Hematopoietic multipotent progenitor cell treated with erythropoietin and hydrocortisone succinate and interleukin-3 and kit ligand, for 15 days (in vitro differentiated cells): ENCODE measurements around the gene TMEM256.

Source experiments
- DNase-seq: peaks from one replicate; pipeline ENCODE4 v3.0.0-alpha.2; 2015; ENCODE audit warnings: low spot score

Gene TMEM256

DNA sequence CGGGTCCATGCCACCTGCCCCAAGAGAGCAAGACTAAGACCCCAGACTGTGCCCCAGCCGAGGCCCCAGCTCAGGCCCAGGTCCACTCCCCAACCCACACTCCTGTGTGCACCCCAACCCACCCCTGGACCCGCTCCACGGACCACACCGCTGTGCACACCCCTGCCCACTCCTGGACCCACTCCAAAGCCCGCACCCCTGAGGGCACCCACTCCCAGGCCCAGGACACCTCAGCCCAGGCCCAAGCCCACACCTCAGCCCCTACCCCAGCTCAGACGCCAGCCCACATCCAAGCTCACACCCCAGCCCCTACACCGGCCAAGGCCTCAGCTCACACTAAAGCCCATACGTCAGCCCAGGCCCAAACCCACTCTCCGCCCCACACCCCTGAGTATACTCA is 25.8 kb upstream of the TMEM256 start:
- no peak for DNase-seq

DNA sequence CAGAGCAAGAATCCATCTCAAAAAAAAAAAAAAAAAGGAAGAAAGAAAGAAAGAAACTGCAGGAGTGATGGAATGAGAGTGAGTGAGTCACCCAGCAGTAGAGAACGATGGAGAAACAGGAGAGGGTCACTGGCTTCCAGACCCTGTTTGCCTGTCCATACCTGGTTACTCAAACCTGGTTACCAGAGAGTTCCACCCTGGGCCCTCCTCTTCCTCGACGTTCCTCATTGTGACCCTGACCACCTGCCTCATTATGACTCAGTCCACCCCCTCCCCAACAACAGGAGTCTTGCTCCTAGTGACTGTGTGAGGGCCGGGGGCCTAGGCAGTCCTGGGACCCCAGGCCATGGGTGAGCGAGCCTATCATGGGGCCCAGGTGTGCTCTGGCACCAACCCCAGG is 24.7 kb upstream of the TMEM256 start, which contains the start of gene SPEM3:
SPEM3 (plus strand) TSS at position 301 of the 400 bp plus-strand sequence; CDS start at position 347, 46 bp downstream.
- no peak for DNase-seq

DNA sequence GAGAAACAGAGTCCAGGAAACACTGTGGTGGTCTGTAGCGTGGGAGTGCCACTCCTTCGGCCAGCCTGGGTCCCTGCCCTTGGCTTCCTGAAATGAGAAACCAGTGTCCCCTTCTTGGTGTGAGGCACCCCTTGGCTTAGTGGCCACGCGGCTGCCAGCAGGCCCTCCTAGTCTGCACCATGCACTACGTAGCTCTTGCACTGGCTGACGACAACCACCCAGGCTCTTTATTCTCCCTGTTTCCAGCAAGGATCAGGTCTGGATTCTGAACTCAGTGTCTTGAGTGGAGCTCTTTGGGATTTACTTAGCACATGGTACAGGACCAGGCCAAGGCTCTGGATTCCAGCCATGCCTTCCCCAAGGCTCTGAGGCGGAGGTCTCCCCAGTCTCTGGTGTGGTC is 23.7 kb upstream of the TMEM256 start:
- DNase-seq = no peak

DNA sequence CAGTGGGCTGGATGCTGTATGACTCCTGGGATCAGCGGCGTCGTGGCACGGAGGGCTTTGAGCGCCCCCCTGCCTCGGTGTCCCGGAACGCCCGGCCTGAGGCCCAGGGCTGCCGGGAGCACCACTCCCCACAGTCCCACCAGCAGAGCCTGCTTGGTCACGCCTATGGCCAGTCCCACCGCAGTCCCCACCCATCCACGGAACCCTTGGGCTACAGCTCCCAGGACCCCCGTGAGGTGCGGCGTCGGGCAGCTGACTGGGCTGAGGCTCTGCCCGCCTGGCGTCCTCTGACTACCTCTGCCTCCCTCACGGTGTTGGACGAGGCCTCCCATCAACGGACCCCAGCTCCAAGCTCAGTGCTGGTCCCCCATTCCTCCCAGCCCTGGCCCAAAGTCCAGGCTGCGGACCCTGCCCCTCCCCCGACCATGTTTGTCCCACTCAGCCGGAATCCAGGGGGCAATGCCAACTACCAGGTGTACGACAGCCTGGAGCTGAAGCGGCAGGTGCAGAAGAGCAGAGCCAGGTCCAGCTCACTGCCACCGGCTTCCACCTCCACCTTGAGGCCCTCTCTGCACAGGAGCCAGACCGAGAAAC is 23.1 kb upstream of the TMEM256 start:
- DNase-seq = no peak

DNA sequence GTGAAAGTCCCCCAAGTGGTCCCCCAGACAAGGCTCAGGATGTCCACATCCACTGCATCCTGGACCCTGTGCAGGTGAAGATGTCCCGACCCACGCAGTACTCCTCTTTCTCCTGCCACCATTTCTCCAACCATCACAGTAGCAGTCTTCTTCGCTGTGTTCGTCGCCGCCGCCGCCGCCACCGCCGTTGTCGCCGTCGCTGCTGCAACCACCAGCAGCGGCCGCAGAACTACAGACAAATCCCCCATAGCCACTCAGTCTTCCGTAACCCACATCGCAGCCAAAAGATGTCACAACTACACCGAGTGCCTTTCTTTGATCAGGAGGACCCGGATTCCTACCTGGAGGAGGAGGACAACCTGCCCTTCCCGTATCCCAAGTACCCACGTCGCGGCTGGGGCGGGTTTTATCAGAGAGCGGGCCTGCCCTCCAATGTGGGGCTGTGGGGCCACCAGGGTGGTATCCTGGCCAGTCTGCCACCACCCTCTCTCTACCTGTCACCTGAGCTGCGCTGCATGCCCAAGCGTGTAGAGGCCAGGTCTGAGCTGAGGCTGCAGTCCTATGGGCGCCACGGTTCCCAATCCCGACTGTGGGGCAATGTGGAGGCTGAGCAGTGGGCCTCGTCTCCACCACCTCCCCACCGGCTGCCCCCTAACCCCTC is 22.4 kb upstream of the TMEM256 start:
- no peak for DNase-seq

DNA sequence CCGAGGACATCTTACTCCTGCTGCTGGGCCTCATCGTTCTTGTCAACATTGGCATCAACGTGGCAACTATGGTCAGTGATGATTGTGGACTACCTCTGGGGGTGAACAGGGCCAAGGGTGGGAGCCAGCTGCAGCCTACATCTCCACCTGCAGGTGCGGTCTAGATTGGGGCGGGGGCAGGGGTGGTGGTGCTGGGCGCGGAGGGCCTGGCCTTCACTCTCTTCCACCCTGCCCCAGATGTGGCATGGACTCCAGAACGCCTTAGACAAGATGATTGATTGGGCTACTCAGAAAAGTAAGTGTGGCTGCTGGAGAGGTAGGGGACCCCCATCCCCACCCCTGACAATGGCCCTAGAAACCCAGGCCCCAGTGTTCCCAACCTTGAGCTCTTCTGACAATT is 21.9 kb upstream of the TMEM256 start:
- no peak for DNase-seq

DNA sequence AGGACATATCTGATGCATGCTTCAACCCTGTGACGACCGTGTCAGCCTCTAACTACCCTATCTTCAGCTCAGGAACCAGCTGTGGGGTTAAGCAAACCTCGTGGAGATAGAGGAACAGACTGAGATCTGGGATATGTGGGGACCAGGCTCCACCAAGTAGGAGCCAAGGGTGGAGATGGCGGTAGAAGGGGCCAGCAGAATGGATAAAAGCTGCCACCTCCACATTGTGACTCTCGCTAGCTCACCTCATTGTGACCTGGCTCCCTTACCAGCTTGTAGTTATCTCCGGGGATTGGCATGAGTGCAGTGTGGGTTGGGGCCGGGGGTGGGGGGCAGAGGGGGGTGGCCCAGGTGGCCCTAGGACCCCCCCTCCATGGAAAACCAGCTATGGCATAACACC is 21.4 kb upstream of the TMEM256 start, which contains the start of gene SPEM2:
SPEM2 (plus strand) TSS at position 301 of the 400 bp plus-strand sequence; CDS start at position 374, 73 bp downstream.
- no peak for DNase-seq

DNA sequence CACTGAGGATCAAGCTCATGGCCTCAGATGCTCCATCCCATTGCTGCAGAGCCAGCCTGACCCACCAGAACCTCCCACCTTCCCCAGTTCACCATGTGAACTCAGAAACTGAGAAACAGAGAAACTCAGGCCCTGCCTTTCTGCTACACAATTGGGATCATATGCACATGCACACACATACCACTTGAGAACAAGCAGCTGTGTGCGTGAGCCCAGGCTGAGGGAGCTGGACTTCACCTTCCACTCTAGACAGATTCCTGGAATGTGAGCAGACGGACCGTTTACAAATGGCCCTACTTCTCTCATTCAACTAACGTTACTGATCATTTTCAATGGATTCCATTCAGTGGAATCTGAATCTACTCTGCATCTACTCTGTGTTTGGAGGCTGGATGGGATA is 19.8 kb upstream of the TMEM256 start:
- DNase-seq = no peak

DNA sequence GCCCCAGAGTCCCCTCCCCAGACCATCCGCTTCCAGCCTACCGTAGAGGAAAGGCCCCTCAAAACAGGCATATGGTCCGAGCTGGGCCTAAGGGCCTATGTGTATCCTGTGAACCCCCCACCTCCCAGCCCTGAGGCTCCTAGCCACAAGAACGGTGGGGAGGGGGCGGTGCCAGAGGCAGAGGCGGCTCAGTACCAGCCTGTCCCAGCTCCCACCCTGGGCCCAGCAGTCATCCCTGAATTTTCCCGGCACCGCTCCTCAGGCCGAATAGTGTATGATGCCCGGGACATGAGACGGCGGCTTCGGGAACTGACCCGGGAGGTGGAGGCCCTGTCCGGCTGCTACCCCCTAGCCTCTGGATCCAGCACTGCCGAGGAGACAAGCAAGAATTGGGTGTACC is 17.3 kb upstream of the TMEM256 start:
- no peak for DNase-seq

DNA sequence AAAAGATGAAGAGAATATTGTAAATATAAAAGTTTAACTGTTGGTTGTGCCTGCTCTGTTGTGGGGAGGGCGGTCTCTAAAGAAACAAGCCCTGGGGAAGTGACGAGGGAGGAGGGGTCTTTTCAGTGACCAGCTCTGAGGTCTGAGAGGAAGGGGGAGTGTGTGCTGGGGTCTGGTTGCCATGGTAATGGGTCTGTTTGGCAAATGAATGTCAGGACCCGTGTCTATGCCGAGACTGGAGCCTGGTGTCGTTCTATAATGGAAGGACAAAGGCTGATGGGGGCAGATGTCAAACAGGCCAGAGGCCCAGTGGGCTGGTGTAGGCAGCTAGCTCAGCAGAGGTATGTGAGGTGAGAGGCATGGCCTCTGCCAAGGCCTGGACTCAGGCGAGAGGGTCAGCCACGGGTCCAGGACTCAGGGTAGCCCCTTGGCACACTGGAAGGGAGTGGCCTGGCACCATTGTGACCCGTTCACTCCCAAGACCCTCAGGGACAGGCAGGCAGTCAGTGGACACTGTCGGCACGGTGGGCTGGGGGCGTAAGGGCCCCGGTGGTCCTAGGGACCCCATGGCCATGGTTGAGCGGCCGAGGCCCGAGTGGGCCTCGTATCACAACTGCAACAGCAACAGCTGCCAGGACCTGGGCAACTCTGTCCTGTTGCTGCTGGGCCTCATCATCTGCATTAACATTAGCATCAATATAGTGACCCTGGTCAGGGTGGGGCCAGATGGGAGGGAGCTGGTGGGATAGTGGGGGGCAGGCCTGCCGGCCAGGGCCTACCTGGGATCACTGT is 16.1 kb upstream of the TMEM256 start, which contains the start of gene SPEM1:
SPEM1 (plus strand) TSS at position 506 of the 792 bp plus-strand sequence; CDS start at position 567, 61 bp downstream.
- no peak for DNase-seq

DNA sequence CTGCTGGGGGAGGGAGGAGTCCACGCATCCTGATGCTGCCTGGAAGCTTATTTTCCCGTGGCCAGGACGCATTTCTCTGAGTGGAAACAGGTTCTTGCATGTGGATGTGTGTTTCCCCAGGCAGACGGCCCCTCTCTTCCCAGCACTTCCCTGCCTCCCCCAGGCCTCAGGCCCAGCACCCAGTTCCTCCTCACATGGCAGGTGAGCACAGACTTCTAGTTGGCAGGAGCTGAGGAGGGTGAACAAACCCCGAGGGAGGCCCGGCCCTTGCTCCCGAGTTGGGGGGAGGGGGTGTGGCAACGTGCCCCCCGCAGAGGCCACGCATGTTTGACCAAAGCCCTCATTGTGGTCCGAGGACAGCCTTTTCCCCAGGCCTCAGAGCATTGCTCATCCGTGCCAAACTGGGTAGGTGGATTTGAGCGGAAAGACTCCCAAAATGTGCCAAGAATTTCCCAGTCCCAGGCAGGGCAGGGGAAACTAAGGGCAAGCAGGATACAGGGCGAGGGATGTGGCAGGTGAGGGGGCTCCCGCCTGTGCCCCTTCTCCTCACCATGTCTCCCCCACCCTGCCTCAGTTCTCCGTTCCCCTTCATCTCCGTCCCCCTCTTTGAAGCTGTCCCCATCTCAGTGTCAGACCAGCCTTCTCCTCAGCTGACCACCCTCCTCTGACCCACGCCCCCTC is 14.7 kb upstream of the TMEM256 start:
- DNase-seq = no peak

DNA sequence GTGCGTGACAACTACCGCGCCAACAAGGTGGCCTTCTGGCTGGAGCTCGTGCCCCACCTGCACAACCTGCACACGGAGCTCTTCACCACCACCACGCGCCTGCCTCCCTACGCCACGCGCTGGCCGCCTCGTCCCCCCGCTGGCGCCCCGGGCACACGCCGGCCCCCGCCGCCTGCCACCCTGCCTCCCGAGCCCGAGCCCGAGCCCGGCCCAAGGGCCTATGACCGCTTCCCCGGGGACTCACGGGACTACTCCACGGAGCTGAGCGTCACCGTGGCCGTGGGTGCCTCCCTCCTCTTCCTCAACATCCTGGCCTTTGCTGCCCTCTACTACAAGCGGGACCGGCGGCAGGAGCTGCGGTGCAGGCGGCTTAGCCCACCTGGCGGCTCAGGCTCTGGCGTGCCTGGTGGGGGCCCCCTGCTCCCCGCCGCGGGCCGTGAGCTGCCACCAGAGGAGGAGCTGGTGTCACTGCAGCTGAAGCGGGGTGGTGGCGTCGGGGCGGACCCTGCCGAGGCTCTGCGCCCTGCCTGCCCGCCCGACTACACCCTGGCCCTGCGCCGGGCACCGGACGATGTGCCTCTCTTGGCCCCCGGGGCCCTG is 13.3 kb upstream of the TMEM256 start:
- no peak for DNase-seq

DNA sequence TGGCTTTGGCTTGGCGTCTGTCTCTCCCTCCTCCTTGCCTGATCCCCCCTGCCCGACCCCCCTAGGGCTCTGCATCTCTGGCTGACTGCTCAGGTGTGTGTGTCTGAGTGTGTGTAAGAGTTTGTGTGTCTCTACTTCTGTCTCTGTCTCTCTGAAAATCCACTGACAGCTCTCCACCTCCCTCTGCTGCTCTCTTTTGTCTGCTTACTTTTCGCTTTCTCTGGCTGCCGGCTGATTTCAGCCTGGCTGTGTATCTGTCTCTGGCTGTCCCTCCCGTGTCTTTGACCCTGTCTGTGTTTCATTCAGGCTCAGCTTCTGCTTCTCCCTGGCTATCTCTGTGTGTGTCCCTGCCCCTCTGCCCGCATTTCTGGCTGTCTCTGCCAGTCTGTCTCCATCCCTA is 12.4 kb upstream of the TMEM256 start:
- no peak for DNase-seq

DNA sequence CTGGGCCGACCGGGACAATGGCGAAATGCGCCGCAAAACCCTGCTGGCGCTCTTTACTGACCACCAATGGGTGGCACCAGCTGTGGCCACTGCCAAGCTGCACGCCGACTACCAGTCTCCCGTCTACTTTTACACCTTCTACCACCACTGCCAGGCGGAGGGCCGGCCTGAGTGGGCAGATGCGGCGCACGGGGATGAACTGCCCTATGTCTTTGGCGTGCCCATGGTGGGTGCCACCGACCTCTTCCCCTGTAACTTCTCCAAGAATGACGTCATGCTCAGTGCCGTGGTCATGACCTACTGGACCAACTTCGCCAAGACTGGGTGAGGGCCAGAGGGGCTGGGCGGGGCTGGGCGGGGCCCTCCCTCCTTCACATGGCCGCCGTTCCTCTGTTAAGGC is 11.9 kb upstream of the TMEM256 start:
- DNase-seq = no peak

DNA sequence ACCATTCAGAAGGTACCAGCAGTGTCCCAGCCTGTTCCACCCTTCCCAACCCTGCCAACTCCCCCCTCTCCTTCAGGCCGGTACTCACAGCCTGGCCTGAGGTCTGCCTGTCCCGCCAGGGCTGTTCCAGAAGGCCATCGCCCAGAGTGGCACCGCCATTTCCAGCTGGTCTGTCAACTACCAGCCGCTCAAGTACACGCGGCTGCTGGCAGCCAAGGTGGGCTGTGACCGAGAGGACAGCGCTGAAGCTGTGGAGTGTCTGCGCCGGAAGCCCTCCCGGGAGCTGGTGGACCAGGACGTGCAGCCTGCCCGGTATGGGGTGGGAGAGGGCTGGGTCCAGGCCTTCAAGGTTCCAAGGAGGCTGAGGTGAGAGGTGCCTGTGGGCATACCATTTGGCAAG is 10.9 kb upstream of the TMEM256 start:
- no peak for DNase-seq

DNA sequence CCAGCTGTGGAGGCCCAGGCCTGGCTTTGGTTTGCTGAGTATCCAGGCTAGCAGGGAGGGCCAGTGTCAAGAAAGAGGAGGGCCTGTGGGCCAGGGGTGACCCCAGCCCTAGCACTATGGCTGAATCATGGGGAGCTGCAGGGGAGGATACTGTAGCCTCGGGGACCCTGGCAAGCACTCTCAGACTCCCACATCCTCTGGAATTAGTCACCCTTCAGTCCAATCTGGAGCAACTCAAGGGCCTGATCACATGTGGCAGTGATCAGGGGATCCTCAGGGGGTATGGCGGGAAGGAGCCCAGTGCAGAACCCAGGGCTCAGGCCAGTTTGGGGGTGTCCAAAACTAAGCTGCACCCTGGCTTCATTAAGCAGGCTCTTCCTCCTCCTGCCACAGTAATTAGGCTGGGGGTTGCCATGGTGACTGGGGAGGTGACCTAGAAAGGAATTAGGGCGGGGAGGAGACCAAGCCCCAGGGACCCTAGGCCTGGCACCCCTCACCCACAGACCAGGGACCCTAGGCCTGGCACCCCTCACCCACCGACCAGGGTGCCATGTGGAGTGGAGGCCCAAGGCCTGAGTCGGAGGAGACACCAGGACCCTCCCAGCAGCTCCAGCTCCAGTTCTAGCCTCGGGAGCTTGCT is 9.6 kb upstream of the TMEM256 start:
- DNase-seq = no peak

DNA sequence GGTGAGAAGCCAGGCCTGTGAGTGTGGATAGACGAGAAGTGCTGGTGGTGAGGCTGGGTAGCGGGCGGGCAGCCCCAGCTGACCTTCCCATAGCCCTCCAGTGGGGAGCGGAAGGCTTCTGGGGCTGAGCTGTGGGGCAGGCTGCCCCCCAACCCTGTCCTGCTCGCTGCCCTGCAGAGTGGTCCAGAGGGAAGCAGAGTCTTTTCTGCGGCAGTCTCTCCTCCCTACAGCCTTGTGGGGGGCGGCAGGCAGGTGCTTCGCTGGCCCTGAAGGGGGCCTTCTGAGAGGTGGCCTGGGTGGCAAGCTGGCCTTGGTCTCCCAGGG is 7.5 kb upstream of the TMEM256 start:
- no peak for DNase-seq

DNA sequence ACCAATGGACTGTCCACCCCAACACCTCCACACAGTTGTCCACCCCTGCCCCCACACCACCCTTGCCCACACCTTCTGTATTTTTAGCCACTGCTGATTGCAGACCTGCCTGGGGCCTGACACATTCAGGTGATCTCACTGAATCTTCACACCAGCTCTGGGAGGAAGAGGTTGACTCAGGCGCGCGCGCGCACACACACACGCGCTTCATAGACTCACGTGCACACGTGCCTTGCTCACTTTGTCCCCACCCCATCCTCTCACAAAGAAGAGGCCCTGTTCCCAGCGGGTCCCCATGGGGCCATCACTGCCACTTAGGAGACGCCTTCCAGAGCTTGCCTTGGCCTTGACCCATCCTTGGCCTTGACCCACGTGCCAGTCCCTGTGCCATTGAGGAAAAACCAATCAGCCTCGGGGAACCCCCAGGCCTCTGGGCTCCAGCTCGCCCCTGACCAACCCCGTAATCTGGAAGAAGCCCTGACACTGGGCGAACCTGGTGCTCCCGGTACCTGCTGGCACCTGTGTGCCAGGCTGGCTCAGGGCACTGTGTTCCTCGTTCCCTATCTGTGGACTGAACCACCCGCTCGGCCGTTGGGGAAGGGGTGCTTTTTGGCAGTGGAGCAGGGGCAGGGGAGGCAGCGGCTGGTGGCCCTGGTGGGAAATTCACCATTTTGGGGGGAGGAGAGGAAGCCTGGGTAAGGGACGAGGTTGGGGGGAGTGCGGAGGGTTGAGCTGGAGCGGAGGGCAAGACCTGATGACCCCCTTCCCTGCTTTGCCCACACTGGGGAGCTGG is 6.9 kb upstream of the TMEM256 start:
- no peak for DNase-seq

DNA sequence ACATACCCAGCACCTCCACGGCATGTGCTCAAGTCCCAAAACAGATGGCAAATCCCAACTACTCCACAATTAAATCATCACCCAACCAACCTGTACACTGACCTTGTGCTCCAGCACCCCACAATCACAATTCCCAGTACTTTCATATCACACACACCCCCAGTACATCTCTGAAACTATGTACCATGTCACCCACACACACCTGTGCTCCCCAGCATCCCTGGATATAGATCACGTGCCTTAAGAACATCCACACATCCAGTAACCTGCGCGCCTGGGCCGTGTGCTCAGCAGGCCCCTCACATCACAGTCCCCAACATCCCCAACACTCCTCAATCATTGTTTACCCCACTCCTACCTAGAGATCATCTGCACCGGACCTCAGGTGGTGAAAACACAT is 5.8 kb upstream of the TMEM256 start:
- DNase-seq = no peak

DNA sequence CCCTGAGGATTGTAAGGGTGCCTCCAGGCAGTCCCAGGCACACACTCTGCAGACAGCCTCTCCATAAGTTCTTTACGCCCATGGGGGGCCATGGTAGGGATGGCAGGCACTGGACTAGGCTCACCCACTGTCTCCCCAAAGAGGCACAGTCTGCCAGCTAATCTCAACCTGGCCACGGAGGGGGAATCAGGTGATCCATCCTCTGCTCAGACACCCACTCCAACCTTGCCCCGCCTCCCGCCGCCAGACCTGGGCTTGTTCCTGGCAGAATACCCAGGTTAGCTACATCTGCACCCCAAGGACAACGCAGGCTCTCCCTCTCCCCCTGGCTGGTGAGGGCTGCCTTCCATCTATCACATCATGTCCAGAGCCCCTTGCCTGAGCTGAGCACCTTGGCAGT is 5.0 kb upstream of the TMEM256 start:
- no peak for DNase-seq

DNA sequence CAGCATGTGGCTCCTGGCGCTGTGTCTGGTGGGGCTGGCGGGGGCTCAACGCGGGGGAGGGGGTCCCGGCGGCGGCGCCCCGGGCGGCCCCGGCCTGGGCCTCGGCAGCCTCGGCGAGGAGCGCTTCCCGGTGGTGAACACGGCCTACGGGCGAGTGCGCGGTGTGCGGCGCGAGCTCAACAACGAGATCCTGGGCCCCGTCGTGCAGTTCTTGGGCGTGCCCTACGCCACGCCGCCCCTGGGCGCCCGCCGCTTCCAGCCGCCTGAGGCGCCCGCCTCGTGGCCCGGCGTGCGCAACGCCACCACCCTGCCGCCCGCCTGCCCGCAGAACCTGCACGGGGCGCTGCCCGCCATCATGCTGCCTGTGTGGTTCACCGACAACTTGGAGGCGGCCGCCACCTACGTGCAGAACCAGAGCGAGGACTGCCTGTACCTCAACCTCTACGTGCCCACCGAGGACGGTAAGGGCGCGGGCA is 4.4 kb upstream of the TMEM256 start:
- DNase-seq = no peak
